ENCODE data around the gene CPXM2.

DNA sequence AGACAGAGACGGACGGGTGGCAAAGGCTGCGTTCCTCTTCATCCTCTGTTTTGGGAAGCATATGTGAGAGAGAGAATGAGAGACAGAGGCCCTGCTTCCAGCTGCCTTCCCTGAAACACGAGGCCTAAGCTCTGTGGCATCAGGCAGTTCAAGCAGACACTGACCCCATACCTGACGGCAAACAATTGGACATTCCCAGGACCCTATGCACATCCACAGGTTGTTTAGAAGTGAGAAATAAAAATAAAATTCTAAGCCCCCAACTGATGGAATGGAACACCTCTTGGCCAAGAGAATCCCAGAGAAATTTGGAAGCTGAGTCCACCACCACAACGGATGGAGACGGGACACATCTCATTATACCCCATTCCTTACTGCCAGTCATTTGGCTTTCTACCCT lies 105.3 kb downstream of the CPXM2 start:
- TF ChIP-seq CTCF (IDR thresholded peaks at IDR 0.05; ENCODE audit: poor library complexity) (no peak), EZH2phosphoT487 (IDR thresholded peaks at IDR 0.05; ENCODE audit: low read depth, severe bottlenecking, unreplicated experiment) (no peak)
